Subcutaneous adipose tissue (tissue), 4 donors: ENCODE results near the gene PHTF2. TPM values are rescaled to one million over a fixed set of nuclear protein-coding genes. Genes with fewer than 3 reads are reported as not detected.

Experiments
- total RNA-seq, 4 donors: library from RNA; depleted of rRNA; stranded (reverse); fragments of >200 nt; gene quantifications; one replicate each; pipeline ENCODE4 v1.1.0, GENCODE V29; 2016
- TF ChIP-seq, protein P1 (sequence below): fragments of 450-650 bp; IDR thresholded peaks from one replicate; pipeline ENCODE4 v1.5.1; 2016; ENCODE audit warnings: low read depth, mild to moderate bottlenecking, control low read depth, antibody characterized with exemption, moderate library complexity

PHTF2 gene
- total RNA-seq, 4 donors from 2014 or later, result 21.0 to 40.1 (median 23.2) TPM

DNA sequence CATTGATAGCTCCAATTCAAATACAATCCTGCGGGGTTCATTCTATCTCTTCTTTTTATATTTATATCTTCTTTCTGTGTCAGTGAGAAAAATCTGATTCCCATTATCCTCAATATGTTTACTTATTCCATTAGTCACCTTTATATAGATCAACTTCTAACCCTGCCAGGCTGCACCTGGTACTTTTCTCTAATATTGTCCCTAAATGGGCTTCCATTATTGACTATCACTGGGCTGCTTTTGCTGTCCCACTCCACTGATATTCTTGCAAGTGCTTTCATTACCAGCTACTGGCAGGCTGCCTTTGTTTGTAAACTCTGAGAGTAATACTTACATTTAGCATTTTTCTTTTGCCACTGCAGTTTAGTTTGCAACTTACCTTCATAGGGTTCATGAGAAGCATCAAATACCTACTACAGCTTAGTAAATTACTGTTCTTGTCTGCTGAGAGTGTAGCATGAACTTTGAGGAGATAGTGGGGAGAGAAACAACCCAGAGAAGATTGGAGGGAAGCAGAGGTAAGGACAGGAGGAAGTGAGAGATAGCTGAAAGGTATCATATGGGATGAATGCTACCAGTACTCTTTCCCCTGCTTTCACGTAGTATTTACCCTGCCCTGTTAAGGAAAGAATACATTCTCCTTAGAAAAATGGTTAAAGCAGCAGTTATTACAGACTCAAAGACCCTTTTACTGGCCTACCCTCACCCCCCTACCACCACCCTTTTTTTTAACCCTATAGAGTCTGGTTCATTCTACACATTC, 119.1 kb downstream of the PHTF2 start:
- TF ChIP-seq, protein P1, sequence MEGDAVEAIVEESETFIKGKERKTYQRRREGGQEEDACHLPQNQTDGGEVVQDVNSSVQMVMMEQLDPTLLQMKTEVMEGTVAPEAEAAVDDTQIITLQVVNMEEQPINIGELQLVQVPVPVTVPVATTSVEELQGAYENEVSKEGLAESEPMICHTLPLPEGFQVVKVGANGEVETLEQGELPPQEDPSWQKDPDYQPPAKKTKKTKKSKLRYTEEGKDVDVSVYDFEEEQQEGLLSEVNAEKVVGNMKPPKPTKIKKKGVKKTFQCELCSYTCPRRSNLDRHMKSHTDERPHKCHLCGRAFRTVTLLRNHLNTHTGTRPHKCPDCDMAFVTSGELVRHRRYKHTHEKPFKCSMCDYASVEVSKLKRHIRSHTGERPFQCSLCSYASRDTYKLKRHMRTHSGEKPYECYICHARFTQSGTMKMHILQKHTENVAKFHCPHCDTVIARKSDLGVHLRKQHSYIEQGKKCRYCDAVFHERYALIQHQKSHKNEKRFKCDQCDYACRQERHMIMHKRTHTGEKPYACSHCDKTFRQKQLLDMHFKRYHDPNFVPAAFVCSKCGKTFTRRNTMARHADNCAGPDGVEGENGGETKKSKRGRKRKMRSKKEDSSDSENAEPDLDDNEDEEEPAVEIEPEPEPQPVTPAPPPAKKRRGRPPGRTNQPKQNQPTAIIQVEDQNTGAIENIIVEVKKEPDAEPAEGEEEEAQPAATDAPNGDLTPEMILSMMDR, result no peak

DNA sequence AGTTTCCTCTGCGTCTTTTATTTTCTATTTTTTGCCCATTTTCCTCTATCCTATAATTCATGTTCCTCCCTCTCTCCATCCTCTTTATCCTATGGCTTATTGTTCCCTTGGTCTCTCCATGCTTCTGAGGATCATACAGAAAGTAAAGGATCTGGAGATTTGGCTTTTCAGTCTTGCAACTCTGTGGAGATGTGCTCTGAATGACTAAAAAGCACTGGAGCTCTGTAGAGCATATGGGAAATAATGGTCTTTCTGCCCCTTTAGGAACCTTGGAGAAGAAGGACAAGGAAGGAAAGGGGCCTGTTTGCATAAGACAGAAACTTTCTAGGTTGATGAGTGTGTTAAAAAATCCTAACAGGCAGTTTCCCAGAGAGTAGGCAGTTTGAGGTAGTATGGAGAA, 120.1 kb downstream of the PHTF2 start:
- TF ChIP-seq, protein P1, result no peak

DNA sequence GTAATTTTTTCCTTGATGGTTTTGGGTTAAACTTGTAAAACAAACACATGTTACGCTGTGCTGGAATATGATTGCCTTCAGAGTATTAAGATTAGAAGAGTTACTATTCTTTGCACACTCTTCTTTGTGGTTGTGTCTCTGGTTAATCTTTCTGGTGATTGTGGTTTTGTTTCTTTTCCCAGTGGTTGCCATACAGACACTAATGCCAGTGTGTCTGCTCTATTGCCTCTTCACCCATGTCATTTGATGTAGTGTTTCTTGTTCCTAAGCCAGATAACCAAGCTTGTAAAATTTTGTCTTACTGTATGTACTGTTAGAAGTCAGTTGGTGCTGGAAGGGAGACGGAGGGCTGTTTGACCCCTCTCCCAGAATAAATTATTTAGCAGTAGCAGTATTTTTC, 124.8 kb downstream of the PHTF2 start:
- TF ChIP-seq, protein P1, result no peak

DNA sequence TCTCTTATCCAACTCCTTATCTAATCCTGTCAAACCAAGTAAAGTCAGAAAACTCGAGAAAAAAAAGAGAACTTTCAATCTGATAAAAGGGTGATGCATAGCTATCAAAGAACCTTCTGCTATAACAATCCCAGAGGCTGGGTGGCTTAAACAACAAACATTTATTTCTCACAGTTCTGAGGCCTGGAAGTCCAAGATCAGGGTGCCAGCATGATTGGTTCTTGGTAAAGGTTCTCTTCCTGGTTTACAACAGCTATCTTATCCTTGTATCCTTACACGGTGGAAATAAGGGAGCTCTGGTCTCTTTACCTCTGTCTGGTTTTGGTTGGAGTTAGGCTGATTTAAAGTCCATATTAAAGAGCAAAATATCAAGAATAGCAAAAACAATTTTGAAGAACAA, 131.9 kb downstream of the PHTF2 start:
- TF ChIP-seq, protein P1, result no peak

DNA sequence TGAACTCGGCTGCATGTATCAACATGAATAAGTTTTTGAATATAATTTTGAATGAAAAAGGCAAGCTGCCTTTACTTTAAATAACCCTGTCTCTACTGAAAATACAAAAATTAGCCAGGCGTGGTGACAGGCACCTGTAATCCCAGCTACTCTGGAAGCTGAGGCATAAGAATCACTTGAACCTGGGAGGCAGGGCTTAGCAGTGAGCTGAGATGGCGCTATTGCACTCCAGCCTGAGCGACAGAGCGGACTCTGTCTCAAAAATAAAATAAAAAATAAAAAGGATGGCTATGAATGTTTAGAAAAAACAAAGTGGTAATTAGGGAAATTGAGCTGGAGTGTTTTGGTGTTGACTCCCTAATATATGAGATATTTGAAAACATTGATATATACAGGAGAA, 133.3 kb downstream of the PHTF2 start:
- TF ChIP-seq, protein P1, result no peak

DNA sequence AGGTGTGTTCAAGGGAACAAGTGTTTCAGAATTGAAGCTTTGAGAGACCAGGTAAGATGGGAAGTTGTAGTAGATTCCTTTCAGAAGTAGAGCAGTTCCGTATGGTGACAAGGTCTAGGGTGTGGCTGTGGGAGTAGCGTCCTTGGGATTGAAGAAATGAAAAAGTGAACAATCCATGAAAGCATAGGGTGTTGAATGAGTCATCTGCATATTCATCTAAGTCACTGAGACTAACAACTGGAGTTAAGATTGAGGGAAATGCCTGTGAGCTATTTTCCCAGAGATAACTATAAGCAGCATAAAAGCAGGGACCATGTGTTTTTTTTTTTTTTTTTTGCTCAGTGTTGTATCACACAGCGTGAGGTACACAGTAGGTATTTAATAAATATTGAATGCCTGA, 134.8 kb downstream of the PHTF2 start:
- TF ChIP-seq, protein P1, result no peak

DNA sequence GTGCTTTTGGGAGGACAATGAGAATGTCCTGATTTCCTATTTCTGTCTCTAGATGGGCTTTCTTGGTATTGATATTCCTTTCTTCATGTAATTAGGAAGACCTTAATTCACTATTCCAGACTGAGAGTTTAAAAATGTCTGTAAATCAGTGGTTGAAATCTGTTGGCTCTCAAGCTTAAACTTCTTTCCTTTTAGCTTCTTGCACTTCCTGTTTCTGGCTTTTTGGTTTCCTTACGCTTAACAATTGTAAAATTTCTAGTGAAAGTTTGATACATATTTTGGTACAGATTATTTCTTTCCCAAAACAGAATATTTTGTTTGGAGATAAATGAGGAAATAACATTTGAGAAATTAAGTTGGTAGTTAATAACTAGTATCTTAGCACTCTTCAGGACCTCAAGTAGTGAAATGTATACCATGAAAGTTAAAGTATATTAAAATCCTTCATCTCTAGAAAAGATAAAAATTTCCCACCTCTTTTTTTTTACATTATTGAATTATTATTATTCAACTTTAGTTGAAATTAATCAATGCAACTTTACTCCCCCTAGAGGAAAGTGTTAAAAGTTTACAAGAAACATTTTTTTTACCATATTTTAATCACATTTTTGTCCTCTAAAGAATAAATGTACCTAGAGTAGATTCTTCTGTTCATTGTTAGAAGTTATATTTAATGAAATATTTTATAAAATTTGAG, 137.2 kb downstream of the PHTF2 start:
- TF ChIP-seq, protein P1, result no peak
